Measurements from ENCODE around the gene RASEF. TPM values are rescaled to one million over a fixed set of nuclear protein-coding genes. Genes with fewer than 3 reads are reported as not detected.

Gene RASEF
- total RNA-seq, 1 donor from 2014 or later, result 33.7 TPM

DNA sequence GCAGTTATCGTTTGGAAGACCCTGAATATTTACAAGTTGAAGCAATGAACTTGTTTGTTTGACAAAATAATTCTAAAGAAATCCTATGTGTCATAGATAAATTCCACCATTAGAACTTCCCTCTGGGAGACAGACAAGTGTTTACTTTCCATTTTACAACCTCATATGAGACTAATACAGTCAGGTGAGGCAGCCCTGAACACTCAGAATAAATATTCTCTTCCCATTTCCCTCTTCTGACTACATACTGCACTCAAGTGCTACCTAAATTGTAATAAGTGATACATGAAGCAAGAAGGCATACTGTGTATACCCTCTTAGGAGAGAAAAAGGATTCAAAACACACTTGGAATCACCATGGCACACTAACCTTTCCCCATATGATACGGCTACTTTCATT lies 6.8 kb downstream of the RASEF start:
- DNase-seq (ENCODE audit: low spot score), result no peak

DNA sequence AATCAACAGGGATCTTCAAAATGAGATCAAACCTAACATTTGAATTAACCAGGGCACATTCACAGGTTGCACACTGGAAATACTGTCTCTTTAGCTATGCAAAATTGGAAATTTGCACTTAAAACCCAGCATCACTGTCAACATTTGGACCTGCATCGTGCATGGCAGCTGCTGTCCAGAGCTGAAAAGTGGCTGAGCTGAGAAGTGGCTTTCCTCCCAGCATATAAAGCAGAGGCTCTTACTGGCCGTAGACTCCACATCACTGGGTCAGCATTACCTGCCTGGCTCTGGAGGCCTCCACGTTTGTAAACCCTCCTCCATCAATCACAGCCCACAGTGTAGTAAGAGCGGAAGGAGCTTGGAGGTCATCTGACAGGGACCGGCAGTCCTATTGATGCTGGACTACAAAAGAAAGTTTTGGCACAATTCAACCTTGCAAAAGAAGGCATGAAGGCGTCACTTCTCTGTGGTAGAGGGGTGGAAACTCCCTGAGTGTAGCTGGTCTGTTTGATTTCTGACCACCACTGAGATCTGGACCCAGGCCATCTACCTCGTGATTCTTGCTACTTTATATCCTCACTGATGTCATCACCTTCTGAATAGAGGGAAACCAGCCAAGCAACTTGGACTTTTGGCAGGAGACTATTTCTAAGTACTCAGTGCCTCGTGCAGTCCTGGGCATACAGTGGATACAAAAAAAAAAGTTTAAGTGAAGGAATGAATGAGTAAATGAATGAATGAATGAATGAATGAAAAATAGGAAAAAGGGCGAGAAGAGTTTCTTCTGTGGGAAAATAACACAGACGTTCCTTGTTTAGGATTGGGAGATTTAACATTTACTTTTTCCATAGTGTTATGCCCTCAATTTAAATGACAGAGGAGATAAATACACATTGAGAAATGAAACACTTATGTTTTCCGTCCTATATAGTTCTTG lies 14.8 kb downstream of the RASEF start:
- DNase-seq (ENCODE audit: low spot score), result no peak

DNA sequence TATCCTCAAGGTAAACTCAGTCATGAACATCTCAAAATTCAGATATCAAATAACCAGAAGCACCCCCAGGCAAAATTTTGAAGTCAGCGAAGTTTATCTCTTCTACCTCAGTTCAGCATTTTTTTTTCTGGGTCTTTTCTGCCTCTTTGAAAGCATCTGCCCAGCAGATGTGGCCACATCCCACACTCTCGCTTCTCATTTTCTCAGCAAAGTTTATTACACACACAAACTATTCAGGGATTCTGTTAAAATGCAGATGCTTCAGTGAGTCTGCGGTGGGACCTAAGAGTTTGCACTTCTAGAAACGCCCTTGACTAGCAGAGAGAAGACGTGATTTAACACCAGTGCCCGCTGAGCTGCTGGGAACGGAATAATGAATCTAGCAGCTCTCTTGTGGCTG lies 19.3 kb downstream of the RASEF start:
- no peak for DNase-seq (ENCODE audit: low spot score)

DNA sequence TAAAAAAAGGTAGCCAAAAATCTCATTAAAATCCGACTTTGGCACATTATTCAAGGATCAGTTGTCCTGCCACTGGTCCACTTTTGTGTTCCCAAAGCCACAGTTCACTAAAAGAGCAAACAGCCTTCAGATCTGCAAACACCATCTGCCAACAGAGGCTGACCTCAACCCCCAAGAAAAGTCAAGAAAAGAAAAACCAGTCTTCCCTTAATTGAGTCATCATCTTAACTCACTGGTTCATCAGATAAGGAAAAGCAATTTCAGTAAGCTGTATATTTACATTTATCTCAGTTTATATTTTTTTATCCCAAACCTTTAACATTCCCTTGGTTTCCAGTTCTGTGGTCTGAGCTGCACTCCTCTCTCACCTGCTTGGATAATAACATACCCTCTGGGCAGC lies 21.2 kb downstream of the RASEF start:
- no peak for DNase-seq (ENCODE audit: low spot score)

DNA sequence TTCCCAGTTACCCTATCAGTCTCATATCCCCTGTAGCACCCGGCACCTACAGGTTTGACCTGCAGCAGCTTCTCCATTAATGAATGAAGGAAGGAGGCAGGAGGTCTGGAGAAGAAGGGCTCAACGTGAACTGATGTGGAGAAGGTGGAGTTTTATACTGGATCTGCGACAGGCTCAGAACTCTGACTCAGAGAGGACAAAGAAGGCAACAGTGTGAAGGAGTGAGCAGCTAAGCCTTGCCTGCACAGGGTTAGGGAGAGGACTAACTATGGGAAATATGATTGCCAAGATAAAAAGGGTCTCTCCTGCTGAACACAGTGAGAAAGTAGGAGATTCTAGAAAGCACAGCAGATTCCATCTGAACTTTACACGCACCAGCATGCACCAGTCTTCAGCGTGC lies 23.6 kb downstream of the RASEF start:
- no peak for DNase-seq (ENCODE audit: low spot score)

DNA sequence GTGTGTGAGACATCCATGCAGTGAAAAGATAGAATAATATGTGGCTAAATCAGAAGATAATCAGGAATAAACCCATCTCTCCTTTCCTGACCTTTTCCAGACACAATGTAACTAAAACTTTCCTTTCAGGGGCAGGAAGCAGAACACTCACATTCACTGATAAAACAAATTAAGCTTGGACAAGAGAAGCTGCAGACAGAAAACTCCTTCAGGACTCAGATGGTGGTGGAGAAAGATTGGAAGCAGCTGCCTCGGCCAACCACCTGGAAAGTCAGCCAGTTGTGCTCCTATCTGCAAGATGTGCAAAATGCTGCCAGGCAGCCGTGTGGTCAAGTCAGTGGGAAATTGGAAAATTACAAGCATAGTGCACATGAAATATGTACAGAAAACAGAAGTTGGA lies 26.9 kb downstream of the RASEF start:
- no peak for DNase-seq (ENCODE audit: low spot score)

DNA sequence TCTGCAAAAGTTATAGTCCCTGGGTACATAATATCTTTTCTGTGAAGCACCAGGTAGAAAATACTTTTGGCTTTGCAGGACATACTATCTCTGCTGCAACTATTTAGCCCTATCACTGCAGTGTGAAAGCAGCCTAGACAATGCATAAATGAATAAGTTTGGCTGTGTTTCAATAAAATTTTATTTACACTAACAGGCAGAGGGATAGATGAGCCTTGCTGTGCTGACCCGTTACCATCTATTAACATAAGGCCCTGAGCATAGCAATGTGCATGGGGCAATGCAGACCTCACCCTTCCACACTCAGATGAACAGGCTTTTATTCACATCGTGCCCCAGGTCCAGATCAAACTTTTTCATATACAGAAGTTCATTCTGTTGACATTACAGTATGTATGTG lies 27.8 kb downstream of the RASEF start:
- no peak for DNase-seq (ENCODE audit: low spot score)

DNA sequence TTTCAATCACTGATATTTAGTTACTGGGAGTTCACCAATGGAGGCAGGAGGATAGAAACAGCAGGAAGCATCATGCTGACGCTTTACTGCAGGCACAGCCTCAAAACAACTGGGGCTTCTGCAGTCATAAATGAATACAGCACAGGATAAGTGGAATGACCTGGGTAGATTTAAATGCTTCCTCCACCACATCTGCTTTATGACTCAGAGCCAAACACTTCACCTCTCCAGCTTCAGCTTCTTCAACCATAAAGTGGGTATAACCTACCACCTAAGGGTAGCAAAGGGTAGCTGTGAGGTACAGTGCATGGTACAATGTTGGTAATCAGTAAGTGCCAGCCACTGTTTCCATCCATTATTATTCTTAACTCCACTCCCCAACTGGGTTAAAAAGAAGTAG lies 28.4 kb downstream of the RASEF start:
- DNase-seq (ENCODE audit: low spot score), result no peak

DNA sequence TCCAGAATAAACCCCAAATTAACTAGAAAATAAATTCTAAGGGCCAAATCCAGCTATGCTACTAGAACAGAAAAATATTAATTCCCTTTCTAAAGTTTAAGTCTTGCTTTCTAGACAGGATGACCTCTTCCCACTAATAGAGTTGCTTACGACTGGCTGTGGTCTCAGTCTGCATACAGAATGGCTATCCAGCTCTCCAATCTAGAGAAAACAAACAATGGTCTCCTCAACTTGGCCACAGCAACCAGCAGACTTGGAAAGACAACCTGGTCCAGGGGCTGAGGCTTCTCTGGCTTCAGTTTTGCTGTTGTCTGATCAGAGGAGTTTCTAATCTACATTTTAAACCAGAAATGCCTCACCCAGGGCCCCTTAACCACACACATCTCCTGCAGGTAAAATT lies 28.9 kb downstream of the RASEF start:
- no peak for DNase-seq (ENCODE audit: low spot score)

DNA sequence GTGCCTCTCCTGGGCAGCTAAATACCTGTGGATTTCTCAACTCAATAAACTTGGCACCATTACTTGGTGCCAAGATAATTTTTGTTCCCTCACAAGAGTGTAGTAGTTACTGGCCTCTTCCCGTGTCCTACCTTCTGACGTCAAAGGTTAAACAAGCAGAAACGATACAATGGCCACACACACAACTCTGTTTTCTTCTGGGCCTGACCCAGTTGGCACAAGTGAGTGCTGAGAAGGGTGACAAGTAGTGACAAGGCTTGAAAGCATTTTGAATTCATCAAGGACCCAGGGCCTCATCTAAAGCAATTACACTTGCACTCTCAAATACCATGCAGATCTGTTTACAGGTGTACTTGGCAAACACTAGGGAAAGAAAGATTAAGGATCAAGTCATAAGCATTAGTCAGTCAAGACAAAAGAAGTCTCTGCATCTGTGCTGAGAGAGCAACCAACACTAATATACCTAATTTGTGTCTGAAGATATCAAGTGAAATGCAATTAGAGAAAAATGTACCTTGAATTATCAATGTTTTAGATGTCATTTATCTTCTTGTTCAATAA lies 30.8 kb downstream of the RASEF start:
- no peak for DNase-seq (ENCODE audit: low spot score)

DNA sequence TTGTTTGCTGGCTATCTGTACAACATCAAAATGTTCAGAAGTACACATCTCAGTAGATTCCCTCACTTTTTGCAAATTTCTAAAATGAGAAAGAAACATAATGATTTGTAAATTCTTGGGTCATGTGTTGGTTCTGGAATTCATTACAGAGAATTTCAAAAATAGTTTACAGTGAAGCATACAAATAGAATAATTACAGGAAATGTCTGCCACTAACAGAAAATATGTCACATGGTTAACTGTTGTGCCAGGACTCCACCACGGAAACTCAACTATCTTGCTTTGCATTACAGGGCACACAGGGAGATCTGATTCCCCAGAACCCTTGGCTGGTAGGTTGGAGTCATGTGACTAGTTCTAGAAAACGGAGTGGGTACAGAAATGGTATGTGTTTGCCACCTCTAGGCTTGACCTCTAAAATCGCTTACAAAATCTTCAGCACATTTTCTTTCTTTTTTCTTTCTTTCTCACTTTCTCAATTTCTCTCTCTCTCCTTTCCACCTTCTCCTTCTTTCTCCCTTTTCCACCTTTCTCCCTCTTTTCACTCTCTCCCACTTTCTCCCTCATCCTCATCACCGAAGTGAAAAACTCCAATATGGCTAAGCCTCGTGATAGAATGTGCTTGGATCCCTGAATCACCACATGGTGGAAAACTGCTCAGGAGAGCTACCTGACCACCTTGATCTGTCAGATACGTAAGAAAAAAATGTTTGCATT lies 32.4 kb downstream of the RASEF start:
- DNase-seq (ENCODE audit: low spot score), result no peak

DNA sequence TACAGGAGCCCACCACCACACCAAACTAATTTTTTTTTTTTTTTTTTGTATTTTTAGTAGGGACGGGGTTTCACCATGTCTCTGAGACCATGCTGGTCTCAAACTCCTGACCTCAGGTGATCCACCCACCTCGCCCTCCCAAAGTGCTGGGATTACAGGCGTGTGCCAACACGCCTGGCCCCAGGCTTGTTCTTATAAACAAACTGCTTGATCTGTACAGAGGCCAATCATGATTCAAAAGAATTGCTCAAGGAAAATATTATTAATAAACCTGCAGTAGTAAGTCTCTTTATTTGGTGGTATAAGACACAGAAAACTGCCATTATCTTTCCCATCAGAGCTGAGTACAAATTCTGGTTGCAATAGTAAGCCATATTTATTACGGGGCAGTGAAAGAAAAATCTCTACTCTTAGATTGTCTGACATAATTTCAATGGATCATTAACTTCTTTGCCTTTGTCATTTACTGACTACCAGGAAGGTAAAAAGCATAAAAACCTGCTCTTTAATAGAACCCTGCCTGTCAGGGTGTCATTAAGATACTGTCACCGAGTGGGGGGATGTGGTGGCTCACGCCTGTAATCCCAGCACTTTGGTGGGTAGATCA lies 33.3 kb downstream of the RASEF start:
- no peak for DNase-seq (ENCODE audit: low spot score)

DNA sequence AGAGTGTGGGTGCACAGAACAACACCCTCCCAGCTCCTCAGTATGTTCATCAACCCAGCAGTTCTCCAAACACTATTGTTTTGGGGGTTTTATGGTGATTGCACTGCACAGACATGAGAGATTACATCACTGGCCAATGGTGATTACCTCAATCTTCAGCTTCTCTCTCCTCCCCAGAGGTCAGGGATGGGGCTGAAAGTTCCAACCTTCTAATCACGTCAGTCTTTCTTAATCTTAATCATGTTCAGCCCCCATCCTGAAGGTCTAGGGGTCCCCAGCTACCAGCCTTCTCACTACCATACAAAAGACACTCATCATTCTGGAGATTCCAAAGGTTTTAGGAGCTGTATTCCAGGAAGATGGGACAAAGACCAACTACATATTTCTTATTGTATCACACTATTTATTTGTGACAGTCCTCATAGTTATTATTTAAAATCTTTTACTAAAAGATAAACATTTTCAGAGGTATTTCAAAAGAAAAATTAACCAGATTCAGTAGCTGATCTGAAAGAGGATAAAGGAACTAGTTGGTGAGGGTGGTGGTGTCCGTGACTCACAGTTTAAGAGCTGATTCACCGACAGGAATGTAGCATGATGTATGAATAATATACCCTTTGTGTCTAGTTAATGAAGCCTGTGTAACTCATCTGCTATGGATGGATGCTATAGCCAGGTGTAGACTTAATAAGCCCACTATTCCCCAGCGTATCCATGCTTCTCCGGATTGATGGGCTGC lies 35.6 kb downstream of the RASEF start:
- DNase-seq (ENCODE audit: low spot score), result no peak

DNA sequence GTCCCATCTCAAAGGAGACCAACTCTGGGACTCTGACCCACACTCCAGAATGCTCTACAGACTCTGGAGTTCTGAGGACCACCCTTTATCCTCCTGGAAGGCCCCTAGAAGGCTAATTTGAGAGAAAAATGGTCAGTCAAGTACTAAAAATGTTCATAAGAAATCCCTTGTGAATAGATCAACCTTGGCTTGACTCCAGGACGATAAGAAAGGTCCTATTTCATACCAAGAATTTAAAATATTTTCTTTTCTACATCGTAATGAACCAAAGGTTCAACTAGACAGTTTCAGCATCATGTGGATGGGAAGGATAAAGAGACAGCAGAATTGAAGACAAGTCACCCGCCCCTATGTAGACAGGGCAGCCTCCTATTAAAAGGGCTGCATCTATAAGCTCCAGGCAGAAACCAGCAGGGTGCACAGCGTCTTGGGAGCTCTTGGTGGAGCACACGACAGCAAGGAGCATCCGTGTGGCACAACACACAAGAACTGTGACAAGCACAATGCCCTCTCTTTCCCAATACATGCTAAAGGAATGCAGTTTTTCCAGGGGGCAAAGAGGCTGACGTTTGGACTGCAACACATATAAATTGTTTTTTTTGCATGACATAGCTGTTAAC lies 38.3 kb downstream of the RASEF start:
- DNase-seq (ENCODE audit: low spot score), result no peak

DNA sequence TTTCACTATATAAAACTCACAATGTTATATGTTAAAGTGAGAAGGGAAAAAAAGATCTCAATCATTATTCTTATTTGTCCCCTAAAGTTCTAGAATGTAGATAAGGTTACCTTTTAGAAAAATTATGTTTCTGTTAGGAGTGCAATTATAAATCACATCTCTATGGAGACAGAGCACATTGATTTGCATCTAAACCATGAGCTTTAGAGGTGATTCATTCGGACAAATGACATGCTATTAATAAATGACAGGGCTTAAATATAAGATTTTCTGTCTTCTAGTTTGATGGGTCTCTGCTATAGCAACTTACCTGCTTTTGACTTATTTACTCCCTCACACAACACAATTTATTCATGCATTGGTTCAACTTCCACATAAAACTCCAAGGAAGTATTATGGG lies 39.8 kb downstream of the RASEF start:
- DNase-seq (ENCODE audit: low spot score), result no peak

DNA sequence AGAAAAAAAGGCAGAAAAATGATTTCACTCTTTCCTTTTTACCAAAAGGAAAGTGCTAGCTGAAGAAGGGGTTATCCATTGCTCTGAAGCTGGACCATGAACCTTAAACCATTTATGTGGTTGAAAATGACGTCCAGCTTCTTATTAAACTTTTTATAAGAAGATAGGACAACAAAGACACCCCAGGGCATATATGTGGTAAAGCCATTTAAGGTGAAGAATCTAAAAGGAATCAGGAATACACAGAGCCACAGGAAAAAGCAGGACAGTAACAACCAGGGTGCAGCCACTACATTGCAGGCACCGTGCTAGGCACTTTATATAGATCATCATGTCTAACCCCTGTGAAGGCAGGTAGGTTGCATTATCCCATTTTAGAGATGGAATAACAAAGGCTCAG lies 42.1 kb downstream of the RASEF start:
- no peak for DNase-seq (ENCODE audit: low spot score)

DNA sequence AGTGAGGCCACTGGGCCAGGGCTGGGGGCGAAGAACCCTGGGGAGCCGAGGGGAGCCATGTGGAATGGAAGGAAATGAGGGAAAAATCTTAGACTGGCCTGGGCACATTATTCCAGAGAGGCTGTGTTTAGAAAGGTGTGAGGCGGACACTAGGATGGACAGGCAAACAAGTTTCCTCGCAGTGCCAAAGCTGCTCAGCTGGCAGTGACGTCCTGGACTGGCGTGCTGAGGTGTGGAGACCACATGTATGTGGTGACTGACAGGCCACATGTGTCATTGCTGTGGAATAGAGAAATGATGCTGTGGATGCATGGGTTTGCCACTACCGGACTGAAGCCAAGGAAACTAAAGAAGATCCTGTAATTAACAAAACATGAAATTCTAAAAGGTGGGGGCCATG lies 42.6 kb downstream of the RASEF start:
- no peak for DNase-seq (ENCODE audit: low spot score)

DNA sequence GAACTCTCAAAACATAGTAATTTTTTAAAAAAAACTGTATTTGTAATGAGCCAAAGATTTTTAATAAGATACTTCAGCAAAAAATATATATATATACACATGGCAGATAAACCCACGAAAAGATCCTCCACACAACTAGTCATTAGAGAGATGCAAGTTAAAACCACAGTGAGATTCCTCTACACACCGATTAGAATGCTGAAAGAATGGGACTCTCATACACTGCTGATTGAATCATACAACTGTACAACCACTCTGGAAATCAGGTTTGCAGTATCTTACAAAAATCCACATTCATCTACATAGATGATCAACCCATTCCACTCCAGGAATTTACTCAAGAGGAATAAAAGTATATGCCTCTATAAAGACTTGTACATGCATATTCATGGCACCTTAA lies 43.7 kb downstream of the RASEF start:
- DNase-seq (ENCODE audit: low spot score), result no peak

DNA sequence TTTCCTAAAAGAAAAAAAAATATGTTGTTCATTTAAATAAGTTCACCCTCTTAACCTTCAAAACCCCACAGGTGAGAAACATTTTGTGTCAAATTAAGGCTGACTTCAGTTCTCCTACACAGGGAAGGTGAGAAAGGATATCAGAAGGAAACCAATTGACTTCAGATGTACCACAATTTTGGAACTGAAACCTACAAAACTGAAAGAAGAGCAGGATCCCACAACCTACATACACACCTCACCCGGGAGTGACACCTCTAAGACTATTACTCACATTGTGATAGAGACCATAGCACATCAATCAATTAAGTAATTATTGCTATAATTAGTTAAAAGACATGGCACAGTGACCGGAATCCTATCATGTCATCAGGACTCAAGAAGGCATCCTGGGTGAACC lies 47.0 kb downstream of the RASEF start:
- DNase-seq (ENCODE audit: low spot score), result no peak

DNA sequence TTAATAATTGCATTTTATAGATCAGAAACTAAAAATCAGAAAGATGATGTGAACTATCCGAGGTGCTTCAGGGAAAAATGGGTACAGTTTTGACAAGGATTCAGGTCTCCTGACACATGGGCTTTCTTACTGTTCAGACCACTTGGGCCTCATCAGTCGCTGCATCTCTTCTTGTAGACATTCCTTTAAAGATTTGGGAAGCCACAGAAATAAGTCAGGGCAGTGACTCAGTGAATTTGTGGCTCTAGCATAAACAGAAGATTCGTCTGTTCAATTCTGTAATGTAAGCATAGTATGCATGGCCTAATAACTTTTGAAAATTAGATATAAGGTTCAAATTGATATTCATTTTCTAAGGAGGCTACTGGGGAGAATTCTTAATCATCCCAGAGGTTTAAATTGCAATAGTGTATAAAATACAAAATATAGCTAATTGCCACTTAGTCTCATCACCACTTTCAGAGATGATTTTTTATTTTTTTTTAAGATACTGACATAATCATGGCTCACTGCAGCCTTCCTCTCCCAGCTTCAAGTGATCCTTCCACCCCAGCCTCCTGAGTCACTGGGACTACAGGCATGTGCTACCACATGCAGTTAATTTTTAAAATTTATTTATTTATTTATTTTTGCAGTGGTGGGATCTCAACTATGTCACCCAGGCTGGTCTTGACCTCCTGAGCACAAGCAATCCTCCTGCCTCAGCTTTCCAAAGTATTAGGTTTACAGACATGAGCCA lies 48.9 kb downstream of the RASEF start:
- DNase-seq (ENCODE audit: low spot score), result no peak
